Hepatocyte (in vitro differentiated cells): ENCODE data around the gene AP3S2. TPM values are rescaled to one million over a fixed set of nuclear protein-coding genes. Genes with fewer than 3 reads are reported as not detected.

Experiments
- DNase-seq: peaks from one replicate; pipeline ENCODE4 v3.0.0-alpha.2; 2016; ENCODE audit warnings: low spot score
- H2AFZ ChIP-seq: fragments of 200-600 bp; sonication (generic); 2 replicates; pipeline ENCODE4 v1.6.0; 2016; ENCODE audit warnings: antibody characterized with exemption, mild to moderate bottlenecking
- H3K27ac ChIP-seq: fragments of 200-600 bp; sonication (generic); 2 replicates; pipeline ENCODE4 v1.5.1; 2016; ENCODE audit warnings: mild to moderate bottlenecking
- H3K27me3 ChIP-seq: fragments of 200-600 bp; sonication (generic); 2 replicates; pipeline ENCODE4 v1.6.1; 2016
- H3K36me3 ChIP-seq: fragments of 200-600 bp; sonication (generic); replicated peaks from 2 replicates; pipeline ENCODE4 v1.5.1; 2016; ENCODE audit warnings: low read depth; ENCODE audit not compliant: insufficient read depth
- H3K4me1 ChIP-seq: fragments of 200-600 bp; sonication (generic); 2 replicates; pipeline ENCODE4 v1.5.1; 2016; ENCODE audit warnings: mild to moderate bottlenecking, moderate library complexity; ENCODE audit not compliant: insufficient read depth
- H3K4me2 ChIP-seq: fragments of 200-600 bp; sonication (generic); 2 replicates; pipeline ENCODE4 v1.6.0; 2016
- H3K4me3 ChIP-seq: fragments of 200-600 bp; sonication (generic); 2 replicates; pipeline ENCODE4 v1.5.1; 2016; ENCODE audit warnings: mild to moderate bottlenecking
- H3K79me2 ChIP-seq: fragments of 200-600 bp; sonication (generic); 2 replicates; pipeline ENCODE4 v1.6.0; 2017; ENCODE audit warnings: mild to moderate bottlenecking
- H3K9me2 ChIP-seq: fragments of 200-600 bp; sonication (generic); replicated peaks from 2 replicates; pipeline ENCODE4 v1.6.0; 2017; ENCODE audit warnings: mild to moderate bottlenecking; ENCODE audit not compliant: insufficient read depth
- H3K9me3 ChIP-seq: fragments of 200-600 bp; sonication (generic); 2 replicates; pipeline ENCODE4 v1.5.1; 2016; ENCODE audit warnings: low read depth, mild to moderate bottlenecking
- H4K20me1 ChIP-seq: fragments of 200-600 bp; sonication (generic); 2 replicates; pipeline ENCODE4 v1.6.0; 2016; ENCODE audit warnings: mild to moderate bottlenecking; ENCODE audit not compliant: insufficient read depth, poor library complexity, severe bottlenecking
- CTCF ChIP-seq: fragments of 200-600 bp; sonication (generic); IDR thresholded peaks from 2 replicates; pipeline ENCODE4 v1.5.1; 2016; ENCODE audit warnings: antibody characterized with exemption, mild to moderate bottlenecking; ENCODE audit not compliant: poor library complexity
- EZH2 ChIP-seq: fragments of 200-600 bp; sonication (generic); IDR thresholded peaks from 2 replicates; pipeline ENCODE4 v1.6.1; 2016; ENCODE audit warnings: antibody characterized with exemption, mild to moderate bottlenecking, borderline replicate concordance
- EZH2phosphoT487 ChIP-seq: fragments of 200-600 bp; sonication (generic); IDR thresholded peaks from one replicate; pipeline ENCODE4 v1.6.1; 2018; ENCODE audit warnings: antibody characterized with exemption, mild to moderate bottlenecking, low read depth, moderate library complexity; ENCODE audit not compliant: unreplicated experiment, severe bottlenecking
- WGBS: methylation state at CpG from one replicate; pipeline ENCODE4 v1.1.6; 2016; ENCODE audit warnings: low lambda C conversion rate; ENCODE audit errors: missing lambda C conversion rate; 5-methylcytosine and 5-hydroxymethylcytosine counted together
- polyA plus RNA-seq: library from polyadenylated mRNA; unstranded; fragments of >200 nt; fragmentation: Nextera tagmentation; extraction: Ambion mirVana; gene quantifications from 2 replicates; pipeline ENCODE4 v1.2.1, GENCODE V29; 2016
- total RNA-seq: library from RNA; depleted of rRNA; stranded (reverse); fragments of >200 nt; gene quantifications from 2 replicates; pipeline ENCODE4 v1.2.3, GENCODE V29; 2014

Gene AP3S2
- total and polyA plus RNA-seq, 2 experiments from 2014 or later: 14.2 to 61.2 TPM

- H3K9me3 ChIP-seq: no peaks in the 10 kb centered on the region
- H3K4me1 ChIP-seq: peaks cover 4% of the 10 kb centered on the region
- H4K20me1 ChIP-seq: no peaks in the 10 kb centered on the region
- DNase-seq: no peak
- H2AFZ ChIP-seq: no peak overlapping the region
- no peaks in the 10 kb centered on the region for H3K9me2 ChIP-seq
- H3K4me2 ChIP-seq: no peak overlapping the region
- no peak overlapping the region for H3K4me3 ChIP-seq
- TF ChIP-seq CTCF (no peak), EZH2 (no peak), EZH2phosphoT487 (no peak)
- no peaks in the 10 kb centered on the region for H3K79me2 ChIP-seq
- 93% methylated on average over 3 of the region's 3 CpGs for WGBS
- H3K27me3 ChIP-seq: no peaks in the 10 kb centered on the region
- H3K27ac ChIP-seq: peak overlapping the region; percentile 23
- H3K36me3 ChIP-seq: no peaks in the 10 kb centered on the region
These were observed 6.3 kb upstream of the AP3S2 start for GRCh38 chr15:89899951-89900567.

GRCh38 chr15:89899295-89899945 is 5.6 kb upstream of the AP3S2 start:
- Histone ChIP-seq H3K27me3 (no peaks in the 10 kb centered on the region), H4K20me1 (no peaks in the 10 kb centered on the region), H3K27ac (peak overlapping the region; percentile 23), H3K4me1 (peaks cover 4% of the 10 kb centered on the region), H3K4me2 (no peak overlapping the region), H2AFZ (no peak overlapping the region), H3K9me3 (no peaks in the 10 kb centered on the region), H3K36me3 (no peaks in the 10 kb centered on the region), H3K9me2 (no peaks in the 10 kb centered on the region), H3K4me3 (no peak overlapping the region), H3K79me2 (no peaks in the 10 kb centered on the region)
- 87% methylated on average over 12 of the region's 12 CpGs for WGBS
- DNase-seq: no peak
- TF ChIP-seq EZH2phosphoT487: no peak
- TF ChIP-seq EZH2: no peak
- TF ChIP-seq CTCF: no peak

GRCh38 chr15:89898614-89899294 is 5.0 kb upstream of the AP3S2 start:
- Histone ChIP-seq H3K27ac (no peak overlapping the region), H3K4me1 (peaks cover 4% of the 10 kb centered on the region), H3K4me3 (no peak overlapping the region), H2AFZ (no peak overlapping the region), H3K9me2 (no peaks in the 10 kb centered on the region), H3K79me2 (no peaks in the 10 kb centered on the region), H3K9me3 (no peaks in the 10 kb centered on the region), H3K4me2 (no peak overlapping the region), H3K36me3 (no peaks in the 10 kb centered on the region), H4K20me1 (no peaks in the 10 kb centered on the region), H3K27me3 (no peaks in the 10 kb centered on the region)
- no peak for TF ChIP-seq EZH2
- TF ChIP-seq CTCF: peak; percentile 55
- 71% methylated on average over 7 of the region's 7 CpGs for WGBS
- DNase-seq: peak; percentile 69
